ENCODE data around the gene PAX5.

DNA sequence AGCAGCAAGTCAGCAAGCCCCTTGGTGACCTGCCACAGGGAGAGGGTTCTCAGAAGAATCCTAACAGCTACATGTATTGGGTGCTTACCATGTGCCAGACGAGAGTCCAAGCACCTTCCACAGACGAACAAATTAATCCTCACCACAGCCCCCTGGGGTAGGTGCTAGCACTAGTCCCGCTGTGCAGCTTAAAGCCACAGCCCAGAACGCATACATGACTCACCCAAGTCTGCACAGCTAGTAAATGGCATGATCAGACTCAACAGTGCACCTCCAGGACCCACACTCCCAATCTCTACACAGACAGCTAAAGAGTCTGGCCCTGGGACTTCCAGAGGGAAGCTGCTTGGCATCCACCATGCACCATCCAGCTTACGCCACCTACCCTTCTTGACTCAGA lies 111.5 kb downstream of the PAX5 start:
- no peak for TF ChIP-seq SUZ12 (IDR thresholded peaks at IDR 0.05; ENCODE audit: extremely low read depth, insufficient read depth, insufficient read length)
- TF ChIP-seq YY1 (IDR thresholded peaks at IDR 0.05; ENCODE audit: insufficient read depth, insufficient read length), result no peak

Measured in NT2/D1 (cell line).